ENCODE results near the gene MB21D2. TPM values are rescaled to one million over a fixed set of nuclear protein-coding genes. Genes with fewer than 3 reads are reported as not detected.
A peak's percentile ranks its signal among the peaks of the same experiment; 100 is the strongest.

The MB21D2 gene
- total RNA-seq, 1 donor from 2014 or later, result 11.0 TPM

- Histone ChIP-seq H3K4me1 (ENCODE audit: insufficient read depth, low read length) (peaks cover 36% of the 10 kb centered on the region), H3K36me3 (ENCODE audit: insufficient read depth, low read length) (no peaks in the 10 kb centered on the region), H3K27me3 (ENCODE audit: insufficient read depth, low read length) (no peaks in the 10 kb centered on the region), H3K4me3 (ENCODE audit: insufficient read depth, low read depth, low read length) (no peak overlapping the region), H3K4me2 (ENCODE audit: low read length) (peak overlapping the region; percentile 70), H3K9ac (ENCODE audit: low read length) (peak overlapping the region; percentile 59), H3K27ac (ENCODE audit: low read depth, low read length) (peak overlapping the region; percentile 59), H3K79me2 (ENCODE audit: insufficient read depth, low read length) (peaks cover 82% of the 10 kb centered on the region), H2AFZ (ENCODE audit: low read depth, low read length) (no peak overlapping the region), H3K9me3 (ENCODE audit: insufficient read depth, low read depth, low read length) (no peaks in the 10 kb centered on the region), H4K20me1 (ENCODE audit: insufficient read depth, low read length) (peaks cover 24% of the 10 kb centered on the region)
- Mint-ChIP-seq H3K9me3 (ENCODE audit: unreplicated experiment) (no peaks in the 10 kb centered on the region), H3K27ac (ENCODE audit: unreplicated experiment) (peak overlapping the region; percentile 9), H3K4me1 (ENCODE audit: low read depth, unreplicated experiment) (peaks cover 34% of the 10 kb centered on the region), H3K4me3 (ENCODE audit: unreplicated experiment) (no peak overlapping the region), H3K27me3 (ENCODE audit: low read depth, unreplicated experiment) (no peaks in the 10 kb centered on the region), H3K36me3 (ENCODE audit: low read depth, unreplicated experiment) (no peaks in the 10 kb centered on the region)
- FAIRE-seq (no peak), DNase-seq (ENCODE audit: low read depth) (peak; percentile 75)
- no peak for TF ChIP-seq EZH2 (IDR thresholded peaks at IDR 0.05; ENCODE audit: insufficient read depth, low read length)
- TF ChIP-seq, protein P1, sequence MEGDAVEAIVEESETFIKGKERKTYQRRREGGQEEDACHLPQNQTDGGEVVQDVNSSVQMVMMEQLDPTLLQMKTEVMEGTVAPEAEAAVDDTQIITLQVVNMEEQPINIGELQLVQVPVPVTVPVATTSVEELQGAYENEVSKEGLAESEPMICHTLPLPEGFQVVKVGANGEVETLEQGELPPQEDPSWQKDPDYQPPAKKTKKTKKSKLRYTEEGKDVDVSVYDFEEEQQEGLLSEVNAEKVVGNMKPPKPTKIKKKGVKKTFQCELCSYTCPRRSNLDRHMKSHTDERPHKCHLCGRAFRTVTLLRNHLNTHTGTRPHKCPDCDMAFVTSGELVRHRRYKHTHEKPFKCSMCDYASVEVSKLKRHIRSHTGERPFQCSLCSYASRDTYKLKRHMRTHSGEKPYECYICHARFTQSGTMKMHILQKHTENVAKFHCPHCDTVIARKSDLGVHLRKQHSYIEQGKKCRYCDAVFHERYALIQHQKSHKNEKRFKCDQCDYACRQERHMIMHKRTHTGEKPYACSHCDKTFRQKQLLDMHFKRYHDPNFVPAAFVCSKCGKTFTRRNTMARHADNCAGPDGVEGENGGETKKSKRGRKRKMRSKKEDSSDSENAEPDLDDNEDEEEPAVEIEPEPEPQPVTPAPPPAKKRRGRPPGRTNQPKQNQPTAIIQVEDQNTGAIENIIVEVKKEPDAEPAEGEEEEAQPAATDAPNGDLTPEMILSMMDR (IDR thresholded peaks at IDR 0.05; ENCODE audit: insufficient read depth, low read depth, low read length), result no peak
Observed at GRCh38 chr3:192817053-192817452, 100.6 kb downstream of the MB21D2 start.

DNA sequence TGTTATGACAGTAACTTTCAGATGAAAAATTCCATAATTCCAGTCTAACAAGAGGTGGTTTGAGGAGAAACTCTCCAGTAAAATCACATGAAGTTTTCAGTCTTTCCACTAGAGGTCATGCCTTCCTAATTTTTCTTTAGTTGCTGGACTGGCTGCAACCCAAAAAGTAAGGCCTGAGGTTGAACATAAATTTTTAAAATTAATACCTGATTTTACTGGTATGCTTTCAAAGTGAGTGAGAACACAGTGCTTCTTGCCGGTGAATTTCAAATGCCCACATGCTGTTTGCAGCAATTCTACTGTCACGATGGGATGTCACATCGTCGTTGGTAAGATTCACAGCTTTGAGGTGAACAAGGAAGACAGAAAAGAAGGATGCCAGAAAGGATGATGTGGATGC lies 101.3 kb downstream of the MB21D2 start:
- H3K79me2 ChIP-seq (ENCODE audit: insufficient read depth, low read length), result peaks cover 80% of the 10 kb centered on the region
- no peaks in the 10 kb centered on the region for H3K27me3 ChIP-seq (ENCODE audit: insufficient read depth, low read length)

More for the DNA sequence above, 101.3 kb downstream of the MB21D2 start:
- Histone ChIP-seq H3K27ac (ENCODE audit: low read depth, low read length) (peak overlapping the region; percentile 59), H4K20me1 (ENCODE audit: insufficient read depth, low read length) (peaks cover 27% of the 10 kb centered on the region), H3K36me3 (ENCODE audit: insufficient read depth, low read length) (no peaks in the 10 kb centered on the region), H3K9me3 (ENCODE audit: insufficient read depth, low read depth, low read length) (no peaks in the 10 kb centered on the region), H2AFZ (ENCODE audit: low read depth, low read length) (no peak overlapping the region), H3K4me2 (ENCODE audit: low read length) (peak overlapping the region; percentile 11), H3K4me1 (ENCODE audit: insufficient read depth, low read length) (peaks cover 36% of the 10 kb centered on the region), H3K4me3 (ENCODE audit: insufficient read depth, low read depth, low read length) (no peak overlapping the region), H3K9ac (ENCODE audit: low read length) (peak overlapping the region; percentile 59)
- no peak overlapping the region for H3K4me3 Mint-ChIP-seq (ENCODE audit: unreplicated experiment)
- H3K27me3 Mint-ChIP-seq (ENCODE audit: low read depth, unreplicated experiment), result no peaks in the 10 kb centered on the region
- H3K27ac Mint-ChIP-seq (ENCODE audit: unreplicated experiment), result peak overlapping the region; percentile 27
- TF ChIP-seq, protein P1 (IDR thresholded peaks at IDR 0.05; ENCODE audit: insufficient read depth, low read depth, low read length), result peak; percentile 64
- no peak for TF ChIP-seq EZH2 (IDR thresholded peaks at IDR 0.05; ENCODE audit: insufficient read depth, low read length)
- H3K36me3 Mint-ChIP-seq (ENCODE audit: low read depth, unreplicated experiment), result no peaks in the 10 kb centered on the region
- H3K9me3 Mint-ChIP-seq (ENCODE audit: unreplicated experiment), result no peaks in the 10 kb centered on the region
- H3K4me1 Mint-ChIP-seq (ENCODE audit: low read depth, unreplicated experiment), result peaks cover 34% of the 10 kb centered on the region
- FAIRE-seq (no peak), DNase-seq (ENCODE audit: low read depth) (no peak)
